H9 (cell line): Measurements from ENCODE around the gene POU2F2. TPM values are rescaled to one million over a fixed set of nuclear protein-coding genes. Genes with fewer than 3 reads are reported as not detected.

ENCODE experiments used
- DNase-seq: peaks from one replicate; pipeline ENCODE4 v3.0.0-alpha.2; 2017
- H2AFZ ChIP-seq: one replicate; pipeline ENCODE4 v1.6.1; 2013; ENCODE audit warnings: mild to moderate bottlenecking, low read length, control low read depth, moderate library complexity
- H2AK5ac ChIP-seq: 2 replicates; pipeline ENCODE4 v1.6.1; 2013; ENCODE audit warnings: low read length, control low read depth, mixed read lengths; ENCODE audit not compliant: insufficient read length
- H2BK120ac ChIP-seq: one replicate; pipeline ENCODE4 v1.6.1; 2013; ENCODE audit warnings: low read depth, mild to moderate bottlenecking, low read length, control low read depth, inconsistent platforms; ENCODE audit not compliant: poor library complexity, severe bottlenecking
- H2BK12ac ChIP-seq: 2 replicates; pipeline ENCODE4 v1.6.1; 2013; ENCODE audit warnings: low read length, control low read depth, mixed read lengths, low read depth; ENCODE audit not compliant: insufficient read length
- H2BK15ac ChIP-seq: 2 replicates; pipeline ENCODE4 v1.6.1; 2013; ENCODE audit warnings: low read depth, low read length, control low read depth
- H2BK20ac ChIP-seq: one replicate; pipeline ENCODE4 v1.6.1; 2013; ENCODE audit warnings: low read depth, mild to moderate bottlenecking, low read length, control low read depth, inconsistent platforms; ENCODE audit not compliant: poor library complexity, severe bottlenecking
- H2BK5ac ChIP-seq: 2 replicates; pipeline ENCODE4 v1.6.1; 2013; ENCODE audit warnings: low read length, control low read depth, mixed read lengths; ENCODE audit not compliant: insufficient read length
- H3K14ac ChIP-seq: 2 replicates; pipeline ENCODE4 v1.6.1; 2013; ENCODE audit warnings: low read length, control low read depth; ENCODE audit not compliant: insufficient read depth
- H3K18ac ChIP-seq: 2 replicates; pipeline ENCODE4 v1.6.1; 2013; ENCODE audit warnings: low read depth, mild to moderate bottlenecking, mixed read lengths, low read length, control low read depth; ENCODE audit not compliant: insufficient read length
- H3K23ac ChIP-seq: 2 replicates; pipeline ENCODE4 v1.6.1; 2013; ENCODE audit warnings: low read length, control low read depth, mixed read lengths, low read depth; ENCODE audit not compliant: insufficient read length
- H3K23me2 ChIP-seq: 2 replicates; pipeline ENCODE4 v1.6.1; 2013; ENCODE audit warnings: low read depth, mild to moderate bottlenecking, mixed read lengths, low read length, control low read depth; ENCODE audit not compliant: insufficient read length, poor library complexity, severe bottlenecking
- H3K27ac ChIP-seq: 2 replicates; pipeline ENCODE4 v1.5.1; 2013; ENCODE audit warnings: low read length, control low read depth, mixed read lengths, low read depth; ENCODE audit not compliant: insufficient read length
- H3K27me3 ChIP-seq: 2 replicates; pipeline ENCODE4 v1.6.1; 2013; ENCODE audit warnings: low read length, control low read depth, inconsistent platforms; ENCODE audit not compliant: insufficient read depth
- H3K4ac ChIP-seq: 2 replicates; pipeline ENCODE4 v1.6.1; 2013; ENCODE audit warnings: low read depth, mild to moderate bottlenecking, control low read depth, inconsistent platforms, low read length, moderate library complexity
- H3K4me1 ChIP-seq: 2 replicates; pipeline ENCODE4 v1.6.1; 2013; ENCODE audit warnings: low read length, control low read depth, inconsistent platforms; ENCODE audit not compliant: insufficient read depth
- H3K4me2 ChIP-seq: 2 replicates; pipeline ENCODE4 v1.6.1; 2013; ENCODE audit warnings: low read length, control low read depth, mixed read lengths; ENCODE audit not compliant: insufficient read length, insufficient read depth
- H3K56ac ChIP-seq: 2 replicates; pipeline ENCODE4 v1.6.1; 2013; ENCODE audit warnings: low read depth, mild to moderate bottlenecking, mixed read lengths, low read length, control low read depth; ENCODE audit not compliant: insufficient read length
- H3K79me1 ChIP-seq: 2 replicates; pipeline ENCODE4 v1.6.1; 2013; ENCODE audit warnings: low read depth, mild to moderate bottlenecking, moderate library complexity, low read length, control low read depth, inconsistent platforms; ENCODE audit not compliant: insufficient read depth, poor library complexity, severe bottlenecking
- H3K79me2 ChIP-seq: 2 replicates; pipeline ENCODE4 v1.6.1; 2013; ENCODE audit warnings: low read length, control low read depth, inconsistent platforms; ENCODE audit not compliant: insufficient read depth
- H3K9ac ChIP-seq: 2 replicates; pipeline ENCODE4 v1.6.1; 2013; ENCODE audit warnings: low read length, control low read depth, mixed read lengths; ENCODE audit not compliant: insufficient read length; ENCODE audit errors: extremely low read depth
- H3K9me3 ChIP-seq: one replicate; pipeline ENCODE4 v1.6.1; 2013; ENCODE audit warnings: low read depth, low read length, inconsistent platforms; ENCODE audit not compliant: control insufficient read depth
- H3T11ph ChIP-seq: one replicate; pipeline ENCODE4 v1.6.1; 2013; ENCODE audit warnings: mild to moderate bottlenecking, low read length, control low read depth, inconsistent platforms
- H4K20me1 ChIP-seq: one replicate; pipeline ENCODE4 v1.6.1; 2013; ENCODE audit not compliant: control insufficient read depth, insufficient read length, insufficient read depth
- H4K5ac ChIP-seq: 2 replicates; pipeline ENCODE4 v1.6.1; 2013; ENCODE audit warnings: low read depth, mild to moderate bottlenecking, mixed read lengths, low read length, control low read depth; ENCODE audit not compliant: insufficient read length
- H4K8ac ChIP-seq: replicated peaks from 2 replicates; pipeline ENCODE4 v1.6.1; 2013; ENCODE audit warnings: low read length, control low read depth, mixed read lengths, low read depth; ENCODE audit not compliant: insufficient read length
- H4K91ac ChIP-seq: 2 replicates; pipeline ENCODE4 v1.6.1; 2013; ENCODE audit warnings: low read depth, mild to moderate bottlenecking, moderate library complexity, mixed read lengths, low read length, control low read depth; ENCODE audit not compliant: insufficient read length
- H3K27ac Mint-ChIP-seq, 3 experiments: 2 replicates in 2 of 3; 3 replicates in 1 of 3; pipeline ENCODE4 v1.8.0; 2020 to 2021; ENCODE audit warnings: mixed read lengths in 3 of 3, mild to moderate bottlenecking in 1 of 3, moderate library complexity in 1 of 3
- H3K27me3 Mint-ChIP-seq: 2 replicates; pipeline ENCODE4 v1.8.0; 2021; ENCODE audit warnings: low read depth, mild to moderate bottlenecking, moderate library complexity, mixed read lengths
- H3K36me3 Mint-ChIP-seq, 3 experiments: 2 replicates in 2 of 3; 3 replicates in 1 of 3; pipeline ENCODE4 v1.8.0; 2020 to 2021; ENCODE audit warnings: low read depth in 3 of 3, mixed read lengths in 3 of 3; ENCODE audit not compliant: insufficient read depth in 1 of 3
- H3K4me1 Mint-ChIP-seq, 2 experiments: 2 replicates each; pipeline ENCODE4 v1.8.0; 2020; ENCODE audit warnings: mixed read lengths in 2 of 2
- H3K4me3 Mint-ChIP-seq, 2 experiments: 2 replicates in 1 of 2; 3 replicates in 1 of 2; pipeline ENCODE4 v1.8.0; 2020 to 2021; ENCODE audit warnings: mild to moderate bottlenecking in 2 of 2, mixed read lengths in 2 of 2, moderate library complexity in 1 of 2
- H3K9me3 Mint-ChIP-seq, 2 experiments: 2 replicates in 1 of 2; 3 replicates in 1 of 2; pipeline ENCODE4 v1.8.0; 2020; ENCODE audit warnings: mild to moderate bottlenecking in 2 of 2, mixed read lengths in 2 of 2, moderate library complexity in 1 of 2
- WGBS: extraction: QIAGEN DNeasy Blood & Tissue Kit; methylation state at CpG from one replicate; pipeline ENCODE4 v1.1.7; 2013; ENCODE audit warnings: missing lambda C conversion rate, low lambda C conversion rate, mixed read lengths; ENCODE audit not compliant: insufficient read length; ENCODE audit errors: extremely low coverage; 5-methylcytosine and 5-hydroxymethylcytosine counted together
- total RNA-seq: library from RNA; stranded (reverse); gene quantifications from 2 replicates; pipeline ENCODE4 v1.2.1, GENCODE V29; 2021
- TF ChIP-seq, protein P1 (sequence below): fragments of 200-600 bp; sonication (generic); conservative IDR thresholded peaks from 3 replicates; pipeline ENCODE4 v1.8.0; 2021; ENCODE audit warnings: antibody characterized with exemption, mild to moderate bottlenecking

Gene POU2F2
- total RNA-seq, 1 experiment from 2014 or later: 2.9 TPM

DNA sequence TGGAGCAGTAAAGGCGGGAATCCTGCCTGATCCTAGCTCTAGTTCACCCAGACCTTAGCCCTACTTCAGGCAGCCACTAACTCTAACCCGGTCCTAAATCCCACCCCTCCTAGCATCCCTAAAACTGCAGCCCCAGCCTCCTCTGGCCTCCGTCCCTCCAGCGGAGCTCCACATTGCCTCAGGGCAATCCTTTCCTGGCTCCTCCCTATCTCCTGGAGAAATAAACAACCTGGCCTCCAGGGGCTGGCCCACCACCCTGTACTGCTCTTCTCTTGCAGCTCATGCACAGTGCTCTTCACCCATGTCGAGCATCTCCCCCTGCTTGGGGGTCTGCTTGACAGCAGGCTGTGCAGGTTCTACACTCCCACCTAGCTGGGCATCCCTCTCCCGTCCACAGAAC is 6.7 kb downstream of the POU2F2 start:
- Histone ChIP-seq H4K5ac (no peak overlapping the region), H2BK120ac (no peak overlapping the region), H2BK12ac (no peak overlapping the region), H3K79me1 (no peaks in the 10 kb centered on the region), H3K23ac (no peak overlapping the region), H3K4me1 (0 out of 2 replicates have a peak, but pooled peaks cover 2% of the 10 kb centered on the region), H3K4me2 (no peak overlapping the region), H3K14ac (no peak overlapping the region), H3K23me2 (no peaks in the 10 kb centered on the region), H3K9ac (no peak overlapping the region), H3K9me3 (no peaks in the 10 kb centered on the region), H3K27ac (no peak overlapping the region), H4K8ac (no peak overlapping the region), H2BK5ac (no peak overlapping the region), H2BK20ac (no peak overlapping the region), H3K18ac (no peak overlapping the region), H4K20me1 (no peaks in the 10 kb centered on the region), H3K79me2 (no peaks in the 10 kb centered on the region), H3K27me3 (no peaks in the 10 kb centered on the region), H2AK5ac (no peak overlapping the region), H3K4ac (no peak overlapping the region), H2BK15ac (no peak overlapping the region), H4K91ac (no peak overlapping the region), H2AFZ (no peak overlapping the region), H3T11ph (no peak overlapping the region), H3K56ac (no peak overlapping the region)
- no peaks in the 10 kb centered on the region; a peak in 1 of 5 replicates for H3K9me3 Mint-ChIP-seq
- peaks cover 14 to 27% of the 10 kb centered on the region in 2 experiments for H3K4me1 Mint-ChIP-seq
- no CpG with 5 or more reads among the region's 6 CpGs for WGBS
- no peak overlapping the region for H3K4me3 Mint-ChIP-seq
- H3K36me3 Mint-ChIP-seq: no peaks in the 10 kb centered on the region
- no peak overlapping the region for H3K27ac Mint-ChIP-seq
- H3K27me3 Mint-ChIP-seq: peaks cover 34% of the 10 kb centered on the region
- peak; percentile 51 for DNase-seq
- TF ChIP-seq, protein P1, sequence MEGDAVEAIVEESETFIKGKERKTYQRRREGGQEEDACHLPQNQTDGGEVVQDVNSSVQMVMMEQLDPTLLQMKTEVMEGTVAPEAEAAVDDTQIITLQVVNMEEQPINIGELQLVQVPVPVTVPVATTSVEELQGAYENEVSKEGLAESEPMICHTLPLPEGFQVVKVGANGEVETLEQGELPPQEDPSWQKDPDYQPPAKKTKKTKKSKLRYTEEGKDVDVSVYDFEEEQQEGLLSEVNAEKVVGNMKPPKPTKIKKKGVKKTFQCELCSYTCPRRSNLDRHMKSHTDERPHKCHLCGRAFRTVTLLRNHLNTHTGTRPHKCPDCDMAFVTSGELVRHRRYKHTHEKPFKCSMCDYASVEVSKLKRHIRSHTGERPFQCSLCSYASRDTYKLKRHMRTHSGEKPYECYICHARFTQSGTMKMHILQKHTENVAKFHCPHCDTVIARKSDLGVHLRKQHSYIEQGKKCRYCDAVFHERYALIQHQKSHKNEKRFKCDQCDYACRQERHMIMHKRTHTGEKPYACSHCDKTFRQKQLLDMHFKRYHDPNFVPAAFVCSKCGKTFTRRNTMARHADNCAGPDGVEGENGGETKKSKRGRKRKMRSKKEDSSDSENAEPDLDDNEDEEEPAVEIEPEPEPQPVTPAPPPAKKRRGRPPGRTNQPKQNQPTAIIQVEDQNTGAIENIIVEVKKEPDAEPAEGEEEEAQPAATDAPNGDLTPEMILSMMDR: no peak; the same call in 2 of the 3 replicates
